ENCODE measurements around the gene MEGF11.

GRCh38 chr15:65913631-65914199 lies 339.8 kb downstream of the MEGF11 start:
- no peak for TF ChIP-seq CTCF (IDR thresholded peaks at IDR 0.05 in 2 of 3, conservative IDR thresholded peaks at IDR 0.05 in 1 of 3; ENCODE audit: borderline replicate concordance in 1 of 3, insufficient read depth in 1 of 3, low read depth in 2 of 3, low read length in 2 of 3)
- no peak for TF ChIP-seq REST (IDR thresholded peaks at IDR 0.05; ENCODE audit: low read depth)
- no peak for TF ChIP-seq ZBTB33 (IDR thresholded peaks at IDR 0.05; ENCODE audit: extremely low read depth, insufficient replicate concordance, low read length)
- no peak for TF ChIP-seq FOSL1 (IDR thresholded peaks at IDR 0.05; ENCODE audit: low read depth)
- no peak for TF ChIP-seq EZH2phosphoT487 (IDR thresholded peaks at IDR 0.05; ENCODE audit: borderline replicate concordance)
